HEK293 (cell line): Measurements from ENCODE around the gene TYMS.

Experiments
- GLIS2 ChIP-seq: fragments of 450-650 bp; formaldehyde crosslinking; IDR thresholded peaks from 2 replicates; pipeline ENCODE4 v1.5.1; 2016; ENCODE audit warnings: missing biosample characterization, missing genetic modification characterization
- KLF1 ChIP-seq: fragments of 450-650 bp; formaldehyde crosslinking; IDR thresholded peaks from 2 replicates; pipeline ENCODE4 v1.5.1; 2016; ENCODE audit warnings: missing biosample characterization, missing genetic modification characterization
- REPIN1 ChIP-seq: fragments of 450-650 bp; formaldehyde crosslinking; IDR thresholded peaks from 2 replicates; pipeline ENCODE4 v1.5.1; 2017; ENCODE audit warnings: missing biosample characterization, missing genetic modification characterization, low read depth
- SP3 ChIP-seq: fragments of 450-650 bp; formaldehyde crosslinking; IDR thresholded peaks from 2 replicates; pipeline ENCODE4 v1.5.1; 2016; ENCODE audit warnings: missing biosample characterization, missing genetic modification characterization
- YY1 ChIP-seq: fragments of 450-650 bp; formaldehyde crosslinking; IDR thresholded peaks from 2 replicates; pipeline ENCODE4 v1.5.1; 2018; ENCODE audit warnings: missing biosample characterization, missing genetic modification characterization
- YY2 ChIP-seq: fragments of 450-650 bp; formaldehyde crosslinking; IDR thresholded peaks from 2 replicates; pipeline ENCODE4 v1.5.1; 2016; ENCODE audit warnings: missing biosample characterization, missing genetic modification characterization
- ZBTB17 ChIP-seq: fragments of 450-650 bp; formaldehyde crosslinking; IDR thresholded peaks from 2 replicates; pipeline ENCODE4 v1.5.1; 2016; ENCODE audit warnings: missing biosample characterization, missing genetic modification characterization
- ZBTB20 ChIP-seq: fragments of 450-650 bp; formaldehyde crosslinking; IDR thresholded peaks from 2 replicates; pipeline ENCODE4 v1.5.1; 2016; ENCODE audit warnings: missing biosample characterization, missing genetic modification characterization
- ZBTB26 ChIP-seq: fragments of 450-650 bp; formaldehyde crosslinking; optimal IDR thresholded peaks from 2 replicates; pipeline ENCODE3; 2016; ENCODE audit warnings: missing biosample characterization, mild to moderate bottlenecking, missing genetic modification characterization
- ZFP69B ChIP-seq: fragments of 450-650 bp; formaldehyde crosslinking; IDR thresholded peaks from 2 replicates; pipeline ENCODE4 v1.5.1; 2016; ENCODE audit warnings: missing biosample characterization, missing genetic modification characterization
- ZNF184 ChIP-seq: fragments of 450-650 bp; IDR thresholded peaks from 2 replicates; pipeline ENCODE4 v1.5.1; 2018; ENCODE audit warnings: missing biosample characterization, mild to moderate bottlenecking, missing genetic modification characterization
- ZNF2 ChIP-seq: fragments of 450-650 bp; formaldehyde crosslinking; IDR thresholded peaks from 2 replicates; pipeline ENCODE4 v1.5.1; 2016; ENCODE audit warnings: missing biosample characterization, missing genetic modification characterization
- ZNF202 ChIP-seq: fragments of 450-650 bp; formaldehyde crosslinking; IDR thresholded peaks from 2 replicates; pipeline ENCODE4 v1.5.1; 2016; ENCODE audit warnings: missing biosample characterization, missing genetic modification characterization, borderline replicate concordance
- ZNF292 ChIP-seq: fragments of 450-650 bp; formaldehyde crosslinking; IDR thresholded peaks from 2 replicates; pipeline ENCODE4 v1.5.1; 2016; ENCODE audit warnings: low read depth, missing biosample characterization, missing genetic modification characterization, borderline replicate concordance
- ZNF341 ChIP-seq: fragments of 450-650 bp; formaldehyde crosslinking; IDR thresholded peaks from 2 replicates; pipeline ENCODE4; 2016; ENCODE audit warnings: low read depth, missing biosample characterization, missing genetic modification characterization
- ZNF394 ChIP-seq: fragments of 450-650 bp; formaldehyde crosslinking; IDR thresholded peaks from 2 replicates; pipeline ENCODE4 v1.5.1; 2016; ENCODE audit warnings: missing biosample characterization, missing genetic modification characterization, mild to moderate bottlenecking, moderate library complexity, borderline replicate concordance
- ZNF560 ChIP-seq: fragments of 450-650 bp; formaldehyde crosslinking; IDR thresholded peaks from 2 replicates; pipeline ENCODE4 v1.5.1; 2017; ENCODE audit warnings: missing biosample characterization, missing genetic modification characterization, borderline replicate concordance
- ZNF585B ChIP-seq: fragments of 450-650 bp; formaldehyde crosslinking; IDR thresholded peaks from 2 replicates; pipeline ENCODE4 v1.5.1; 2016; ENCODE audit warnings: missing biosample characterization, missing genetic modification characterization
- ZNF610 ChIP-seq: fragments of 450-650 bp; formaldehyde crosslinking; IDR thresholded peaks from 2 replicates; pipeline ENCODE4 v1.5.1; 2016; ENCODE audit warnings: missing biosample characterization, missing genetic modification characterization, borderline replicate concordance
- ZNF624 ChIP-seq: fragments of 450-650 bp; formaldehyde crosslinking; IDR thresholded peaks from 2 replicates; pipeline ENCODE4 v1.5.1; 2017; ENCODE audit warnings: missing biosample characterization, missing genetic modification characterization
- ZSCAN18 ChIP-seq: fragments of 450-650 bp; formaldehyde crosslinking; IDR thresholded peaks from 2 replicates; pipeline ENCODE4 v1.5.1; 2016; ENCODE audit warnings: missing biosample characterization, missing genetic modification characterization
- ZSCAN30 ChIP-seq: fragments of 450-650 bp; IDR thresholded peaks from 2 replicates; pipeline ENCODE4 v1.5.1; 2018; ENCODE audit warnings: missing biosample characterization, mild to moderate bottlenecking, missing genetic modification characterization, moderate library complexity
- ZXDB ChIP-seq: fragments of 450-650 bp; formaldehyde crosslinking; IDR thresholded peaks from 2 replicates; pipeline ENCODE4 v1.5.1; 2016; ENCODE audit warnings: missing biosample characterization, missing genetic modification characterization
- TF ChIP-seq, protein P1 (sequence below): fragments of 450-650 bp; formaldehyde crosslinking; IDR thresholded peaks from 2 replicates; pipeline ENCODE4 v1.5.1; 2016; ENCODE audit warnings: missing biosample characterization, missing genetic modification characterization
- TF ChIP-seq, protein P2 (sequence below): fragments of 450-650 bp; formaldehyde crosslinking; IDR thresholded peaks from 2 replicates; pipeline ENCODE4 v1.5.1; 2016; ENCODE audit warnings: missing biosample characterization, missing genetic modification characterization

TYMS gene

GRCh38 chr18:712401-713134 lies 55.1 kb downstream of the TYMS start, which contains the start of gene ENOSF1 (continued):
- TF ChIP-seq ZNF585B (tag by site-specific recombination) (no peak), ZBTB17 (tag by site-specific recombination) (no peak), SP3 (tag by site-specific recombination) (peak; percentile 24; the same call in 1 of the 2 replicates), YY1 (tag by site-specific recombination) (peak; percentile 57; the same call in 1 of the 2 replicates), ZNF624 (tag by site-specific recombination) (no peak), ZNF292 (tag by site-specific recombination) (no peak), ZFP69B (tag by site-specific recombination) (no peak), ZNF2 (no peak), ZNF184 (tag by site-specific recombination) (no peak), GLIS2 (peak; percentile 57; the same call in 1 of the 2 replicates), ZNF560 (tag by site-specific recombination) (0 out of 2 replicates have a peak, but pooled peaks have one; percentile 67), ZSCAN30 (tag by site-specific recombination) (0 out of 2 replicates have a peak, but pooled peaks have one; percentile 16), ZNF341 (tag by site-specific recombination) (no peak), ZXDB (tag by site-specific recombination) (peak; percentile 92), ZBTB20 (tag by site-specific recombination) (peak; percentile 42; the same call in 1 of the 2 replicates), ZBTB26 (tag by site-specific recombination) (peak; percentile 32), ZSCAN18 (tag by site-specific recombination) (no peak), ZNF202 (tag by site-specific recombination) (peak; percentile 37; the same call in 1 of the 2 replicates), REPIN1 (tag by site-specific recombination) (no peak), ZNF394 (tag by site-specific recombination) (no peak), ZNF610 (0 out of 2 replicates have a peak, but pooled peaks have one; percentile 32), YY2 (0 out of 2 replicates have a peak, but pooled peaks have one; percentile 59), KLF1 (tag by site-specific recombination) (0 out of 2 replicates have a peak, but pooled peaks have one; percentile 15)
- TF ChIP-seq, protein P1, sequence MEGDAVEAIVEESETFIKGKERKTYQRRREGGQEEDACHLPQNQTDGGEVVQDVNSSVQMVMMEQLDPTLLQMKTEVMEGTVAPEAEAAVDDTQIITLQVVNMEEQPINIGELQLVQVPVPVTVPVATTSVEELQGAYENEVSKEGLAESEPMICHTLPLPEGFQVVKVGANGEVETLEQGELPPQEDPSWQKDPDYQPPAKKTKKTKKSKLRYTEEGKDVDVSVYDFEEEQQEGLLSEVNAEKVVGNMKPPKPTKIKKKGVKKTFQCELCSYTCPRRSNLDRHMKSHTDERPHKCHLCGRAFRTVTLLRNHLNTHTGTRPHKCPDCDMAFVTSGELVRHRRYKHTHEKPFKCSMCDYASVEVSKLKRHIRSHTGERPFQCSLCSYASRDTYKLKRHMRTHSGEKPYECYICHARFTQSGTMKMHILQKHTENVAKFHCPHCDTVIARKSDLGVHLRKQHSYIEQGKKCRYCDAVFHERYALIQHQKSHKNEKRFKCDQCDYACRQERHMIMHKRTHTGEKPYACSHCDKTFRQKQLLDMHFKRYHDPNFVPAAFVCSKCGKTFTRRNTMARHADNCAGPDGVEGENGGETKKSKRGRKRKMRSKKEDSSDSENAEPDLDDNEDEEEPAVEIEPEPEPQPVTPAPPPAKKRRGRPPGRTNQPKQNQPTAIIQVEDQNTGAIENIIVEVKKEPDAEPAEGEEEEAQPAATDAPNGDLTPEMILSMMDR (tag by site-specific recombination) = peak; percentile 73
- TF ChIP-seq, protein P2, sequence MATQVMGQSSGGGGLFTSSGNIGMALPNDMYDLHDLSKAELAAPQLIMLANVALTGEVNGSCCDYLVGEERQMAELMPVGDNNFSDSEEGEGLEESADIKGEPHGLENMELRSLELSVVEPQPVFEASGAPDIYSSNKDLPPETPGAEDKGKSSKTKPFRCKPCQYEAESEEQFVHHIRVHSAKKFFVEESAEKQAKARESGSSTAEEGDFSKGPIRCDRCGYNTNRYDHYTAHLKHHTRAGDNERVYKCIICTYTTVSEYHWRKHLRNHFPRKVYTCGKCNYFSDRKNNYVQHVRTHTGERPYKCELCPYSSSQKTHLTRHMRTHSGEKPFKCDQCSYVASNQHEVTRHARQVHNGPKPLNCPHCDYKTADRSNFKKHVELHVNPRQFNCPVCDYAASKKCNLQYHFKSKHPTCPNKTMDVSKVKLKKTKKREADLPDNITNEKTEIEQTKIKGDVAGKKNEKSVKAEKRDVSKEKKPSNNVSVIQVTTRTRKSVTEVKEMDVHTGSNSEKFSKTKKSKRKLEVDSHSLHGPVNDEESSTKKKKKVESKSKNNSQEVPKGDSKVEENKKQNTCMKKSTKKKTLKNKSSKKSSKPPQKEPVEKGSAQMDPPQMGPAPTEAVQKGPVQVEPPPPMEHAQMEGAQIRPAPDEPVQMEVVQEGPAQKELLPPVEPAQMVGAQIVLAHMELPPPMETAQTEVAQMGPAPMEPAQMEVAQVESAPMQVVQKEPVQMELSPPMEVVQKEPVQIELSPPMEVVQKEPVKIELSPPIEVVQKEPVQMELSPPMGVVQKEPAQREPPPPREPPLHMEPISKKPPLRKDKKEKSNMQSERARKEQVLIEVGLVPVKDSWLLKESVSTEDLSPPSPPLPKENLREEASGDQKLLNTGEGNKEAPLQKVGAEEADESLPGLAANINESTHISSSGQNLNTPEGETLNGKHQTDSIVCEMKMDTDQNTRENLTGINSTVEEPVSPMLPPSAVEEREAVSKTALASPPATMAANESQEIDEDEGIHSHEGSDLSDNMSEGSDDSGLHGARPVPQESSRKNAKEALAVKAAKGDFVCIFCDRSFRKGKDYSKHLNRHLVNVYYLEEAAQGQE (tag by site-specific recombination) = no peak
